IPS-18c (cell line): ENCODE results near the gene MLLT1.

ENCODE experiments used
- H3K4me3 ChIP-seq: 2 replicates; pipeline ENCODE4 v1.7.0; 2013; ENCODE audit warnings: low read depth, mild to moderate bottlenecking, low read length, moderate library complexity; ENCODE audit not compliant: insufficient read depth
- H3K9me3 ChIP-seq: one replicate; pipeline ENCODE4 v1.6.1; 2013; ENCODE audit warnings: mild to moderate bottlenecking, low read length, moderate library complexity; ENCODE audit not compliant: control insufficient read depth, insufficient read depth

Gene MLLT1

DNA sequence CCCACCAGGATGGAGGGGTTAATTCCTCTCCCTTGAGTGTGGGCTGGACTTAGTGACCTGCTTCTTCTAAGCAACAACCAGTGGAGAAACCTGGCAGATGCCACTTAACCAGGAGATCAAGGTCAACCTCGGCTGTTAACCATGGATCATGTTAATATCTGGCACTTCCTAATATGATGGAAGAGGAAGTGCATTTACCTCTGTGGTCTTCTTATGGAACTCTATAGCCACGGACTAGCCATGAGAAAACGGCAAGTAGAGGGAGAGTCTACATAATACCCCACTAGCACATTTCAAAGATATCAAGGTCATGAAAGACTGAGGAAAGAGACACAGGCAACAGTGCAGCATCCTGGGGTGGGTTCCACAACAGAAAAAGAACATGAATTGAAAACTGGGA is 31.4 kb downstream of the MLLT1 start:
- Histone ChIP-seq H3K4me3 (no peak overlapping the region), H3K9me3 (peaks cover 3% of the 10 kb centered on the region)

- H3K4me3 ChIP-seq, result no peak overlapping the region
- peaks cover 3% of the 10 kb centered on the region for H3K9me3 ChIP-seq
These were observed 32.8 kb downstream of the MLLT1 start for GRCh38 chr19:6247007-6247288.

DNA sequence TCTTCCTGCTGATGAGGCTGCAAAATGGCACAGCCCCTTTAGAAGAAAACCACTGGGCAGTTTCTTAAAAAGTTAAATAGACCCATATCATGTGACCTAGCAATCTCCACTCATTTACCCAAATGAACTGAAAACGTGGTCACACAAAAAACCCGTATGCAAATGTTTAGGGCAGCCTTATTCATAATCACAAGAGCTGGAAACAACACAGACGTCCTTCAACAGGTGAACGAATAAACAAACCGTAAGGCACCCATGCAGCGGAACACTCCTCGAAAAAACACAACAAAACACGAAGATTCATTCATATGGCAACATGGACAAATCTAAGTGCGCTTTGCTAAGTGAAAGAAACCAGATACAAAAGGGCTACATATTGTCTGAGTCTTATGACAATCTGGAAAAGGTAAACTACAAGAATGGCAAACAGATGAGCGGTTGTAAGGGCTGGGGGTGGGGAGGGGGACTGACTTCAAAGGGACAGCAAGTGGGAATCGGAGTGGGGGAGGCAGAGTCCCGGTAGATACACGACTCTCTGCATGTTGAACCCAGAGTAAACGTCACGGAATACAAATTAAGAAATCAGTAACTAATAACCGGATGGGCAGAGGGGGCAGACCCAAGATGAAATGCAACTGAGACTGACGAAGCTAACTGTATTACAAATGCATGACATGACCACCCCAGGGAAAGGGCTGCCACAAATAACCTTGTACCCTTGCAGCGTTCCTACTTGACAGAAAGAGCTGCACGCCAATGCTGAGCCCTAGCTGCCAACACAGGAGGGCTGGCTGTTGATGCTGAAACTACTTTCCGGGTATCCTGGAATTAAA is 33.4 kb downstream of the MLLT1 start:
- Histone ChIP-seq H3K4me3 (no peak overlapping the region), H3K9me3 (peaks cover 3% of the 10 kb centered on the region)

DNA sequence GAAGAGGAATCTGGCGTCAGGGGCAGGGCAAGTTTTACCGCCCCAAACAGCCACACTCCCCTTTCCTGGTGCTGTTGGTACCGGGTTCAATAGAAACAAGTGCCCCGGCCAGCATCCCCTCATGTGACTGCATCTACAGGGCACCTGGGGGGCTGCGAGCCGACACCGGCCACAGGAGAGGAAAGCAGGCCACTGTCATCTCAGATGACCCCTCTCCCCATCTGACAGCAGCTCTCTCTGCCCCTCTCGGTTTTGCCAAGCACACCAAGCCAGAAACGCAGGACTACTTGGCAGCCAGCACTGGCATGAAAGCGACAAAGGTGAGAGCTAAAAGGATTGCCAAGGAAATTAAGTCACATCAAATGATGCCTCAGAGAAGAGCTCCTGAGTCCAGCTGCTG is 37.1 kb downstream of the MLLT1 start:
- Histone ChIP-seq H3K9me3 (peaks cover 3% of the 10 kb centered on the region), H3K4me3 (no peak overlapping the region)

- no peak overlapping the region for H3K4me3 ChIP-seq
- H3K9me3 ChIP-seq, result peaks cover 3% of the 10 kb centered on the region
These were observed 37.9 kb downstream of the MLLT1 start for GRCh38 chr19:6241680-6242377.

DNA sequence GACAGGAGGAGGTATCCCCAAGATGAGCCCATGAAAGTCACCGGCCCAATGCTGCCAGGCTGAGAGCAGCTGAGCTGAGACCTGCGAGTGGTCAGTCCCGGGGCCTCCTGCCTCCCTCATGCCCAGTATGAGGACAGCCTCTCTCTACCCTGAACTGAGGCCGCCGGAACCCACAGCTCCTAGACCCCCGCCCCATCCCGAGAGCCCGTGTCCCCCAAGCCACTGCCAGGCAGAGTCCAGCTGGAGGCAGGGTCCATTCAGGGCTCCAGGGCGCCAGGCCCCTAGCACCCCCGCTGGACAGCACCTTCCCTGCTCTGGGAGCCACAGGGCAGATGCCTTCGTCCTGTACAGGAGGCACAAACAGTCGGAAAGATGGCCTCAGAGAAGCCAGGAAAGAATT is 38.7 kb downstream of the MLLT1 start:
- Histone ChIP-seq H3K4me3 (no peak overlapping the region), H3K9me3 (peaks cover 3% of the 10 kb centered on the region)

GRCh38 chr19:6239871-6240676 is 39.7 kb downstream of the MLLT1 start:
- Histone ChIP-seq H3K9me3 (no peaks in the 10 kb centered on the region), H3K4me3 (no peak overlapping the region)

DNA sequence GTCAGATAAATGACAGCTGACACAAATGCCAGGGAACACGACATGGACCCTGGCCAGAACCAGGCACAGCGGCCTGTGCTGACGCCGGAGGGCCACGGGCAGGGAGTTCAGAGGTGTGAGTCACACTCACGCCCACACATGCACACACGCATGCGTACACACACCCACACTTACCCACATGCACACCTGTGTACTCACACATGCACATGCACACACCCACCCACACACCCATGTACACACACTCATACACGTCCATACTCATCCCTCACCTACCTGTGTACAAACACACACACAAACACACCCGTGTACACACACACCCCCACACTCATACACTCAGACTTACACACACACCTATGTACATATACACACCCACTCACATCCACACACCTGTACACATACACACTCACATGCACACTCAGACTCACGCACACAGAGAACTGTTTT is 40.4 kb downstream of the MLLT1 start:
- Histone ChIP-seq H3K4me3 (no peak overlapping the region), H3K9me3 (no peaks in the 10 kb centered on the region)

- H3K4me3 ChIP-seq, result no peak overlapping the region
These were observed 41.0 kb downstream of the MLLT1 start for GRCh38 chr19:6238643-6239281.

DNA sequence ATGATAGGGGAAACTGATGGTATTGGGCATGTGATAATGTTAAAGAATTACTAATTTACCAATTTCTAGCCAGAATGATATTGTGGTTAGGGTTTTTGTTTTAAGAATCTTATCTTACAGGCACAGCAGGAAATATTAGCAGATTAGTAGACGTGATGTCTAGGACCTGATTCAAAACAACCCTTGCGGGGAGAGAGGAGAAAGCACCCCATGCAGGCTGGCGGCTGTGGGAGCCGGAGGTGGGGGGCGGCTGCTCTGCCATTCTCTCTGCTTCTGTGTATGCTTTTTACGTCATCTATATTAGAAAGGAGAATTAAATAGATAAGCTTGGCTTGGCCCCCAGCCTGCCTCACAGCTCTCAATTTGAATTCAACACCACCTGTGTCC is 41.5 kb downstream of the MLLT1 start:
- Histone ChIP-seq H3K4me3 (no peak overlapping the region), H3K9me3 (no peaks in the 10 kb centered on the region)

More at GRCh38 chr19:6238643-6239281, 41.0 kb downstream of the MLLT1 start:
- H3K9me3 ChIP-seq, result no peaks in the 10 kb centered on the region

- Histone ChIP-seq H3K9me3 (no peaks in the 10 kb centered on the region), H3K4me3 (no peak overlapping the region)
These were observed 43.2 kb downstream of the MLLT1 start for GRCh38 chr19:6236310-6237291.

- Histone ChIP-seq H3K4me3 (no peak overlapping the region), H3K9me3 (no peaks in the 10 kb centered on the region)
These were observed 44.5 kb downstream of the MLLT1 start for GRCh38 chr19:6235031-6235951.

- H3K9me3 ChIP-seq, result no peaks in the 10 kb centered on the region
- no peak overlapping the region for H3K4me3 ChIP-seq
These were observed 45.2 kb downstream of the MLLT1 start for GRCh38 chr19:6234527-6234926.

- Histone ChIP-seq H3K9me3 (no peaks in the 10 kb centered on the region), H3K4me3 (no peak overlapping the region)
These were observed 45.8 kb downstream of the MLLT1 start for GRCh38 chr19:6233827-6234511.
